Astrocyte of the spinal cord (primary cell): ENCODE data around the gene MRPL58.
A peak's percentile ranks its signal among the peaks of the same experiment; 100 is the strongest.
"Not testable (repeated sequence)": the region's sequence is repeated elsewhere in the genome, so short reads cannot be mapped to it uniquely, and the experiment has no call there.

Experiments
- DNase-seq: peaks from one replicate; pipeline ENCODE4 v3.0.0; 2011; ENCODE audit warnings: low read depth, low spot score
- H3K4me3 ChIP-seq: 2 replicates; pipeline ENCODE4 v1.5.1; 2011; ENCODE audit warnings: low read depth, mild to moderate bottlenecking, low read length, moderate library complexity
- CTCF ChIP-seq: IDR thresholded peaks from 2 replicates; pipeline ENCODE4 v1.5.1; 2012; ENCODE audit warnings: low read depth, mild to moderate bottlenecking, low read length, inconsistent platforms
- in situ Hi-C: cut with HindIII; loops from 2 replicates; pipeline ENCODE4 v1.10.0; 2017; ENCODE audit warnings: low sequenced_read_pairs

Gene MRPL58

GRCh38 chr17:75012346-75013091 lies at the start of gene MRPL58:
Gene MRPL58 (plus strand): TSS chr17:75012670. CDS start chr17:75012687, 17 bp downstream.
- in situ Hi-C loops, result no loop called here
- DNase-seq, result peak; percentile 91
- TF ChIP-seq CTCF, result peak; percentile 65
- peak within 1 kb of the TSS; percentile 74 for H3K4me3 ChIP-seq

- TF ChIP-seq CTCF, result no peak
- no peak overlapping the region for H3K4me3 ChIP-seq
- in situ Hi-C loops, result no loop called here
- no peak for DNase-seq
These were observed 48.8 kb upstream of the MRPL58 start for GRCh38 chr17:74963656-74964055.

- in situ Hi-C loops, result no loop called here
- no peak for TF ChIP-seq CTCF
- DNase-seq, result no peak
- H3K4me3 ChIP-seq, result no peak overlapping the region
These were observed 48.2 kb upstream of the MRPL58 start for GRCh38 chr17:74964246-74964761.

- DNase-seq, result no peak
- in situ Hi-C loops, result no loop called here
- no peak overlapping the region for H3K4me3 ChIP-seq
- TF ChIP-seq CTCF, result no peak
These were observed 47.4 kb upstream of the MRPL58 start for GRCh38 chr17:74964988-74965622.

- in situ Hi-C loops, result no loop called here
- no peak for TF ChIP-seq CTCF
- DNase-seq, result no peak
- H3K4me3 ChIP-seq, result no peak overlapping the region
These were observed 44.1 kb upstream of the MRPL58 start for GRCh38 chr17:74968361-74968780.

- DNase-seq, in situ Hi-C loops, H3K4me3 ChIP-seq: not testable (repeated sequence)
These were observed 43.0 kb upstream of the MRPL58 start for GRCh38 chr17:74969501-74969900.

- DNase-seq, result no peak
- no peak for TF ChIP-seq CTCF
- in situ Hi-C loops, result no loop called here
- H3K4me3 ChIP-seq, result no peak overlapping the region
These were observed 42.1 kb upstream of the MRPL58 start for GRCh38 chr17:74970395-74970794.
